HG03066 (cell line): ENCODE data around the gene CDC42BPA.
"Not testable (repeated sequence)": the region's sequence is repeated elsewhere in the genome, so short reads cannot be mapped to it uniquely, and the experiment has no call there.

Source experiments
- ATAC-seq: cut with Tn5 transposase; IDR thresholded peaks from one replicate; pipeline ENCODE4 v1.9.1; 2021; ENCODE audit warnings: low read depth; ENCODE audit not compliant: unreplicated experiment

Gene CDC42BPA

DNA sequence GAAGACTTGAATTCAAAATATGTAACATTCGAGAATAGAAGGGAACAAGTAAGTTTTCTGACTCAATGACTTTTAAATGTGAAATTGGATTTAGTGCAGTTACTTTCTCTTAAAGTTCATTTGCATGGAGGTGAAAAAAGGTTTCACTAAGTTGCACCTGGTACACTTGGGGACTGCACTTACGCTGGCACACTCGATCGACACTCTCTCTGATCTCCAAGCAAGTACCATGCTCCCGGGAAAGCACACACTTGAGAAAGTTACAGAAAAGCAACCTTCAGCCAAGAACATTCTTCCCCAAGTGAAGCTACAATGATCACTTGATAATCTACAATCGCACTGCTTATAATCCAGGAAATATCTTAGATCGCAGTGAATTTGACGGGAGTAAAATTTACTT, 315.1 kb downstream of the CDC42BPA start:
- ATAC-seq, result no peak

DNA sequence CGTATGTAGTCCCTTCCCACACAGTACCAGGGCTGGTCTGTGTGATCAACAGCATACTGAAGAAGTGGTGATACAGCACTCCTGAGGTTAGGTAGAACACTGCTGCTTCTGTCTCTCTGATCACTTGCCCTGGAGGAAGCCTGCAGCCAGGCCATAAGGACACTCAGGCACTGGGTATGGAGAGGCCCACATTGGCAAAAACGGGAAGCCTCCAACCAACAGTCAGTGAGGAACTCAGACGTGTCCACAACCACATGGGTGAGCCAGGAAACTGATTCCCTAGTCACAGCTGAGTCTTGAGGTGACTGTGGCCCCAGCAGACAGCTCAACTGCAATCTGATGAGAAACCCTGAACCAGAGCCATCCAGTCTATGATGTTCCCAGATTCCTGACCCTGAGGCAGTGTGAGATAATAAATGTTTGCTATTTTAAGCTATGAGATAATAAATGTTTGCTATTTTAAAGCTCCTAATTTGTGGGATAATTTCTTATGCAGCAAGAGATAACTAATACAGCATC, 315.7 kb downstream of the CDC42BPA start:
- no peak for ATAC-seq

DNA sequence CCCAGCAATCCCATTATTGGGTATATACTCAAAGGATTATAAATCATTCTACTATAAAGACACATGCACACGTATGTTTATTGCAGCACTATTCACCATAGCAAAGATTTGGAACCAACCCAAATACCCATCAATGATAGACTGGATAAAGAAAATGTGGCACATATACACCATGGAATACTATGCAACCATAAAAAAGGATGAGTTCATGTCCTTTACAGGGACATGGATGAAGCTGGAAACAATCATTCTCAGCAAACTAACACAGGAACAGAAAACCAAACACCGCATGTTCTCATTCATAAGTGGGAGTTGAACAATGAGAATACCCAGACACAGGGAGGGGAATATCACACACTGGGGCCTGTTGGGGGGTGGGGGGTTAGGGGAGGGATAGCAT, 318.7 kb downstream of the CDC42BPA start:
- not testable (repeated sequence) for ATAC-seq

DNA sequence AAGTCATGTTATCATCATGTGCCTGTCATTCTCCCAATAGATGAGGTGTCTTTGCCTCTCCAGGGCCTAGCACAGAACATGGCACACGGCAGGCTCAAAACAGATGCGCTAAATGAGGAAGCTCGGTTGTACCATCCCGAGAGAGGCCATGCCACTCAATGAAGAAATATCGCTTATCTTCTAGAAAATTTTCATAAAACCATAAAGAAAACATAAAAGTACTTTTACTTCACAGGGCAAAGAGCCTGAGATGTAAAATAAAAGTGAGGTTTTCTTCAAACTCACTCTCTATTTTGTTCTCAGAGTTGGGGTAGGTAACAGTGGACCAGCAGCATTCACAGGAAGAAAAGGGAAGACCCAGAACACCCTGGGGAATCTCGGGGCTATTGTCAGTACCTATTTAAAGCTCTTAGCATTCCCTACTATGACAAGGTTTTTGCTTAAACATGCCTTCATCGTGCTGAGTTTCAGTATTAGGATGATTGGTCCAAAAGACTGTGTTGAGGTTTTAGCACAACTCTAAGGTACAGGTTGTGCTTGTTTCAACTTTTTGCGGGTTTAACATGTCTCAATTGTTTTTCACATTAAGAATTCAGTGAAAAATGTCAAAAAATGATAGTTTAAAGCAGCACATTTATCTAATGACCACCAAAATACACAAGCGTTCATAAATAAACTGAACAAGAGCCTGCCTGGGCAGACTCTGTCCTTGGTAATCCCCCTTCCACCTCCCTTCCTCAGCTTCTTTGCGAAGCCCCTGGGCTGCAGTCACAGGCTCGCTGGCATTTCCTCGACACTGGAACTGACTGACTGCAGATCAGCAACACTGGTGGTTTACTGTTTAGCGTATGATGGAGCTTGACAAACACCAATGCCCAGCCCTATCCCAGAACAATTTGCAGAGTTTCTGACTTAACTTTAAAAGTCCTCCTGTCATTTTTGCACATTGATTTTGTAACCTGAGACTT, 322.6 kb downstream of the CDC42BPA start:
- peak; percentile 92 for ATAC-seq

DNA sequence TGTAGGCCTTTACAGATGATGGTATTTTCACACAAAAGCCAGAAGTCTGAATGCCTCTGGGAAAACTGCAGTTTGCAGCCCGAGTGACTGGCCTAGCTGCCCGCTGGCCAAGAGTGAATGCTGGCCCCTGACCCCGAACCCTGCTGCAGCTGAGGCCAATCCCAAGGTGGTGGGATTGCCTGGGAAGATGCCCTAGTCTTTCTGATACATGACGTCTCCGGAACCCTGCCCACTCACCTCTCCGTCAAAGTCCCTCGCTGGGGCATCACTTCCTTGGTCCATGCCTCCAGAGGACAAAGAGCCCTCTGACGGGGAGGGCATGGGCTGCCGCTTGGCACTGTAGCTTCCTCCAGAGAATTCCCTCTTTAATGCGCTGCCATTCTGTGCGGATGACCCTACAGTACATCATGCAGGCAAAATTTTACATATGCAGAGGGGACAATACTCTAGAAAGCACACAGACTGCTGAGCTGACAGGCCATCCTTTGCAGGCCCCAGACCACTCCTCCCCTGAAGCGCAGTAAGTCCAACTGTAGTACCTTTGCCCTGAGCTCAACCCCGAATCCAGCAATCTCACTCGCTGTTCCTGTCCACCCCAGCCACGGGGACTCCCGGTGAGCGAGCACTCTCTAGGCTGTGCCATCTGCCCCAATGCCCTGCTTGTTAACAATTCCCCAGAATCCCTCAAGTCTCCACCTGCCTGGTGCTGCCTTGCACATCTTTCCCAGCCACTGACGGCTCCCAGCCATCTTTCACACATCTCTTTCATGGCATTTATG, 323.5 kb downstream of the CDC42BPA start:
- no peak for ATAC-seq

DNA sequence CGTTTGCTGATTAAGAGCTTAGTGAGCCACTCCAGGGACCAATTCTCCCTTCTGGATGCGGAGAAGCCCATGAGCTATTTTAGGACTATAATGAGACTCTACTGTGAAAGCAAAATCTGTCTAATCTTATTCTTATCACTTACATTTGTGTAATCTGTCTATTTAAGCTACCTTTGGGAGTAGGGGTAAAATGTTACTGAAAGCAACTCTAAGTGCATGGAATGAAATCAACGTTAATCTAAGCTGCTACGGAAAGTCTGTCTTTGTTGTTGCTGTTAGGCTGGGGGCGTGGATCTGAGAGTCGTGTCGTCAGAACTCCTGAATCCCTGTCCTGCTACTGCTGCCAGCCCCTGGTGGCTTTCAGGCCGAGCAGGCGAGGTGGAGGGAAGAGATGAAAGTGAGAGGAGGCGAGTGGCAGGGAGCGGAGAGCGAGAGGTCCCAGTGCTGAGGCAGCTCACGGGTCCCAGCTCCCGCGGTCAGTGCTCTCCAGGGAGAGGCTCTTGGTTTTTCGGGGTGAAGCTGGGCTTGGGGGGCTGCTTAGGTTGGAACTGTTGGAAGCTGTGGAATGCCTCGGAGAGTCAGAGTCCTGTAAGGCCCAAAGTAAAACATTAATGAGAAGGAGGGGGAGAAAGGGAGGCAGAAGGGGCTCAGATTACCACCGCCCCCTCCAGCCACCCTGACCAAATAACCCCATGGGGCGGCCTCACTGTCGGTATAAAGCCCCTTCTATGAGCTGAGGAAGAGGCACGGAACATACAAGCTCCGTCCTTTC, 324.3 kb downstream of the CDC42BPA start:
- no peak for ATAC-seq

DNA sequence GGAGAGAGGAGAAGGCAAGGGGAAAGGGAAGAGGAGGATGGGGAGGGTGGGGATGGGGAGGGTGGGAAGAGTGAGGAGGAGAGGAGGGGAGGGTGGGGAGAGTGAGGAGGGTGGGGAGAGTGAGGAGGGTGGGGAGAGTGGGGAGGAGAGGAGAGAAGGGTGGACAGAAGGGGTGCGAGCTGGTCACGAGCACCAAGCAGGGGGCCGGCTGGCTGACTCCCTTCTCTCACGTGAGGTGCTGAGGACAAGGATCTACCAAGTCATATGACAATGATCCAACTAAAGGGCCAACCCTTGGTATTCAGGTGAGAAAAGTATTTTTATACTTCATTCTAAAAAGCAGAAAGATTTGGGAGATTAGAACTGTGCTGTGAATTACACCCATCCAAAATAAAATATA, 326.4 kb downstream of the CDC42BPA start:
- ATAC-seq, result no peak

DNA sequence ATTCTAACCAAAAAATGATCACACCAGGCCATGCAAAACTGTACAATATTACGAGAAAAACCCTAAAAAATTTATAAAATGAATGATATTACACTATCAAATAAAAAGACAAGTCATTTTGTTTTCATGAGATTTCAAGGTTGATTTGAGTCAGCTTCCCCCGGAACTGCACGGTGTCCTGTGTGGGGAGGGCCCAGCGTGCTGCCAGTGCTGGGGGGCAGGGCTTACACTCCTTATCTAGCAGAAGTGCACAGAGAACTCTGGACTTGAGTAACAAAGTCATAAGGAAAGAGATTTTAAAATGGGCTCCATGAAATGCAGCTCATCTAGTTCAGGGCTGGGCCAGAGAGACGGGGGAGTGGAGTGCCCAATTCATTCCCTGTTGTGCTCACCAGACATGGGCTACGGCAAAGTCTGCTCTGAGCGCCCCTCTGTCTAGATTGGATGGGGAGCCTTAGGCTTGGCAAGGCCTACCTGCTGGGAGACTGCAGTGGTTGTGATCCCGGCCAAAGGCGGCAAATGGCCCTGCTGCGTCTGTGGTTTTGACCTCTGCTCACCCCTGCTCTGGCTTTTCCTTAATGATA, 328.1 kb downstream of the CDC42BPA start:
- peak; percentile 75 for ATAC-seq

DNA sequence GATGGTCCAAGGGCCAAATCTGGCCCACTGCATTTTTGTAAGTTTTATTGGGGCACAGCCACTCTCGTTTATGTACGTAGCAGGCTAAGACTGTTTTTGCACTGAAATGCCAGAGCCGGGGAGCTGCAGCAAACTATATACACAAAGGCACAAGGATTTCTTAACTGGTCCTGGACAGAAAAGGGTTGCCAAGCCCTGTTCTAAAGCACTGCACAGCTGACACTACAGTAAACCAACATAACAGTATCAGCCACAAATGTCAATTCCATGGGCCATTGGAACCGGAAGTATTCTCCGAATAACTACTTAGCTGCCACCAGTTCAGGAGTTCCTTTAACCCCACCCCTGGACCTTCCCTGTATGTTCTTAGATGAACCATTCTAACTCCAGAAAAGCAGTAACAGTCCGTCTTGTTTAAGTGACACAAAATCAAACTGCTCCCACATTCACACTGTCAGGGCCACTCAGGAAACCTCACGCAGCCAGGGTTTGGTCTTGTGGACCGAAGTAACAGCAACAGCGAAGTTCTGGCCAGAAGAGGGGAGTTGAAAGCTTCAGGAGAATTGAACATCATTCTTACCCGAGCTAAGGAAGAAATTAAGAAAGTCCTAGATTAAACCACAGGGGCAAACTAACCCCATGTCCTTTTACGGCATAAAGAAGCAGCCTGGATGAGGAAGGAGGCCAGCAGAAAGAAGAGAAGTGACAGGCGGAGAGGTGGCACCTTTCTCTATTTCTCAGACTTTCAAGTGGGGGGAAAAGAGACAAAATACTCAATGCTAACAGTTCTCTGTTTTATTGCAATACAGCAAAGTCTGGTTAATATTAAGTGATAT, 329.0 kb downstream of the CDC42BPA start:
- no peak for ATAC-seq

DNA sequence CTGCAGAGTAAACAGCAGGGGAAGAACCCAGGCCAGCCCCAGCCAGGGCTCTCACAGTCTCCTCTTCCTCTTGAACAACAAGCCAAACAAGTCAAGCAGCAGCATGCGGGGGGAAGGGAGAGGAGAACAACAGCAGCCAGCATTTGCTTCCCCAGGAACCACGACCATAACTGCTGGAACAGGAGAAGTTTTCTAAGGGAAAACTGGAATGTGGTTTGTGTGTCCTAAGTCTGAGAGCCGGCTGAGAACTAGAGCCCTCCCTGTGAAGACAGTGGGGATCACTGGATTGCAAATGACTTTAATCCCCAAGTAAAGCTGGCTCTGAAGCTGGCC, 330.0 kb downstream of the CDC42BPA start:
- ATAC-seq, result no peak

DNA sequence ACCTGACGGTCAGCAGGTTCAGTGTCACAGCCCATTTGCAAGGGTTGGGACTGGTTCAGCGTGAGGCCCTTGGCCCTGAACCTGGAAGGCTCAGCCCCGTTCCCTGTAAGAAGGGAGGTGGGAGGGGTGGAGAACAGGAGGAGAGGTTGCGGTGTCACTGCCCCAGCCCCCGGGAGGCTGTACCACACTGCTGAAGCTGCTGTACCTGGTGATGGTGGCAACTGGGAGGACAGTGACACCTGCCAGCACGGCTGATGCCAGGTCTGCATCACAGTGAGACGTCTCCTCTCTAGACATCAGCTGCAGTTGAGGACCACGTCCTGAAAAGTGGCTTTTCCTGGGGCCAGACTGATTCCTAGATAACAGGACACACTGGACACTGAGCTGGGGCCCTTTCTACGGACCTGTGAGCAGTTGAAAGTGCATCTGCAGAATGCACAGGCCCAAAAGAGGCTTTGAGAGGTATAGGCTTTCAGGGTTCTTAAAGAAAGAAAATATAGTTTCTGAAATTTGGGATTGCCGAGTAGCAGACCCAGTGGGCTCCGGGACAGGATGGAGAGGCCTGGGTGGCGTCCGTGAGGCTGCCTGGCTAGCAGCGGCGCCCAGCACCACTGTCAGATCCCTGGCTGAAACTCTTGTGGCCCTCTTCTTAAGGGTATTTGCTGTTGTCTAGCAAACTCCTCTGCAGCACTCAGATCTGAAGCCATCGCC, 330.5 kb downstream of the CDC42BPA start:
- no peak for ATAC-seq

DNA sequence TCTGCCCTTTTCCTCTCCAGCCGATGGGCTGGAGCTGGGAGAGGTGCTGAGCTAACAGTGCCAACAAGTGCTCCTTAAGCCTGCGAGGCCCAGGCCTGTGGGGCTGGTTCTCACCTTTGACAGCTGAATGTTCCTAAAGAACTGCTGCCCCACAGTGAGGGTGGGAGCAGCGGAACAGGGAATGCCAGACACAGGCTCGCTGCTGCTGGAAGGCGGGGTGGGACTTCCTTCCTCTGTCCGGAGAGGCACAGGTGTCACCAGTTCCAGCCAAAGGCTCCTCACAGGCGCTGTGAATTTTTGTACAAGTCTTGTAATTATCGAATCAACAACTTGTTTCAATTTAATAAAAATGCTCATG, 331.1 kb downstream of the CDC42BPA start:
- no peak for ATAC-seq

DNA sequence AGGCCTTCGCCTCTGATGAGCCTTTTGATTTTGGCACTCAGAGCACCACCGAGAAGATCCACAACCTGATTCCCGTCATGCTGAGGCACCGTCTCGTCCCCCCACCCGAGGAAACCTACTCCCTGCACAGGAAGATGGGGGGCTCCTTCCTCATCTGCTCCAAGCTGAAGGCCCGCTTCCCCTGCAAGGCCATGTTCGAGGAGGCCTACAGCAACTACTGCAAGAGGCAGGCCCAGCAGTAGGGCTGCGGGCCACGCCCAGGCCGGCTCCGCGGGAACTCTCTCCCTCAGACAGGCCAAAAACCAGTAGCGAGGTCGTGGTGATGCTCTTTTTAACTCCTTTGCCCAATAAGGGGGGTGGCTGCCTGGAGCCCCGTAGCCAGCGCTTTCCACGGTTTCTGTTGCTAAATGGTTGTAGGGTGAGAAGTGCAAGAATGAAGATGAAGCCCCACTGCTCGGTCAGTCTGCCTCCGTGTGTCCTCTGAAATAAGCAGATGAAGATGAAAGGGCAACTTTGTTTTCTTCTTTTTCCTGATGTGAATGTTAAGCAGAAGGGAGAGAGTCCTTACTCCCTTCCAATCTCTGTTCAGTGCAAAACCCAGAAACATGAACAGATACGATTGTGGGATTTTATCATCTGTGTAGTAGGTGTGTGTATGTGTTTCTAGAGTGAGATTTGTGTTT, 331.7 kb downstream of the CDC42BPA start:
- no peak for ATAC-seq

DNA sequence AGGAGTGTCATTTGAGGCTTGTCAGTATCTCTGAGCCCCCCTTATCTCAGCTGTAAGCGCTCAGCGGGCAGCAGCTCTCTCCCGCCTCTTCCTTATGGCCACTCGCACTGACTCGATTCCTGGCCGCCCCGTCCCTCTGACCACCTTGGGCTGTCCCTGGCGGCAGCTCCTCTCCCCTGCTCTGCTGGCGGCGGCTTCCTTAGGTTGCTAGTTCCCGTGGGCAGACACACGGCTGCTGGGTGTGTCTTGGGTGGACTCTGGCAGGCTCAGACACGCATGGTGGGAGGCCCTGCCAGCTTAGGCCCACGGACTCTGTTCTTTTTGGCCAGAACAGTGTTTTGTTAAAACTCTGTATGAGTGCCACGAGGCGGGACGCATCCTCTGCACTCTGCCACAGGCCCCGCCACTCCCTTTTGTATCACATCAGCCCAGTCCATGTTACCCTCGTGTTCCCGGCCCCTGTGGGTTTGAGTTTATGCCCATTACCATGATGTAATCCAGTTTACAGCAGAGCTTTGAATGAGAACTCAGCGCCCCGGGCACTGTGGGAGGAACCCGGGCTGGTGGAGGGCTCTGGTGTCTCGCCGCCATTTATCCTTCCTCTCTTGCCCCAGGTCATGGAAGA, 332.3 kb downstream of the CDC42BPA start:
- ATAC-seq, result no peak

DNA sequence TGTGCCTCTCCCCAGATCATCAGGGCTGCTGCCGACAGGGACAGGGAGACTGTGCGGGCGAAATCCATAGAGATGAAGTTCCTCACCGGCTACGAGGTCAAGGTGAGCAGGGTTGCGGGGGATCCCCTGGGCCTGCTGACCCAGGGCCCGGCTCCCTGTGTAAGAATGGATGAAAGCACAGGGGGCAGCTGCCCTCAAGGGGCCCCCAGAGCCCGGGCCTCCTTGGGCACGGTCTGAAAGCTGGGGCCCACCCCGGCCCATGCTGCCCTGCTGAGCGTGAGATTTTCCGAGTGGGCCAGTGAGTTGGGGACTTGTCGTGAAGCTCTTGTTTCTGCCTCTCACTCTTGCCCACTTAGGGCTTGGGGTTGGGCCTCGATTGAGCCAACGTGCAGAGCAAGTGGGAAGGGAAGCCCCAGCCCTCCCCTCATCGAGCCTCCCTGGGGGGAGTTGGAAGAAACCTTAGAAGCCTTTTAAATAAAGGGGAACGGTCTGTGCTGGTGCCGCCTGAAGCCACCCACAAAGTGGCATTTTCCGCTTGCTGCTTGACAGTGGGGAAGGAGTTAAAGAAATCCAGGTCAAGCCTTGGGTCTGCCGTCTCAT, 333.0 kb downstream of the CDC42BPA start:
- no peak for ATAC-seq

DNA sequence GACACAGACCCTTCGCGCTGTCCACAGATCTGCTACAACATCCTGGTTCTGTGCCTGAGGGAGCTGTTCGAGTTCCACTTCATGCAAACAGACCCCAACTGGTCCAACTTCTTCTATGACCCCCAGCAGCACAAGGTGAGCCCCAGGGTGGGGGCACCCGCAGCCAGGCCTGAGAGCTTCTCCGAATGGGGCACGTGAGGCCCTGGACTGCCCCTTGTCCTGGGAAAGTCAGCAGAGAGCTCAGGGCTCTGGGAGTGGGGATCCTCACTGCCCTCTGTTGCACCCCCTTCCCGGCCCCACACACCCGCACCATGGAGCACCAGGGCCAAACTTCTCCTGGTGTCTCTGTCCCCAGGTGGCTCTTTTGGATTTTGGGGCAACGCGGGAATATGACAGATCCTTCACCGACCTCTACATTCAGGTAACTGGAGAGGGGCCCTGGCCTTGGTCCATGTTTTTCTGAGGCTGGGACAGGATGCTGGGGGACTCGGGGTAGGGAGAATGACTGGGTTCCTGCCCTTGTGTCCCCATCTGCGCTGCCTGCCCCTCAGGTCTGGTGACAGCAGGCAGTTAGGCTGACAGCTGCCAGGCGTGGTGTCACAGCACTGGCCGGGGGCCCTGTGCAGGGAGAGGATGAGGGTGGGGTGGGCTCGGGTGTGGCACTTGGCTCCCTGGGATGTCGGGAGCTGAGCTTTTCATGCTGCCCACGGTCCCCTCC, 333.6 kb downstream of the CDC42BPA start:
- no peak for ATAC-seq

DNA sequence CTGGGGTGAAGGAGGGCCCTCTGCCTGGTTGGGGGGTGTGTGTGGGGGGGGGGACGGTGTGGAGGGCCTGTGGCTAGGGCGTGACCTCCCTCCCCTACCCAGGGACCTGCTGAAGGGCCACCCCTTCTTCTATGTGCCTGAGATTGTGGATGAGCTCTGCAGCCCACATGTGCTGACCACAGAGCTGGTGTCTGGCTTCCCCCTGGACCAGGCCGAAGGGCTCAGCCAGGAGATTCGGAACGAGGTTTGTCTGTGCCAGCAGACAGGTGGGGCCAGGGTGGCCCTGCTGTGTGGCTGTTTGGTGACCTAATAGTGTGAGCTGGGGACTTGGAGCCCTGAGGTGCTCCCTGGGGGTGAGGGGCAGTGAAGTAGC, 334.3 kb downstream of the CDC42BPA start:
- ATAC-seq, result no peak
